Measurements from ENCODE around the gene LY6G6C.

Gene LY6G6C

GRCh38 chr6:31708224-31708623 lies 13.3 kb downstream of the LY6G6C start:
- Histone ChIP-seq H3K4me3 (ENCODE audit: low read depth, low read length) (no peak overlapping the region), H3K9me3 (ENCODE audit: severe bottlenecking) (no peaks in the 10 kb centered on the region), H3K36me3 (no peaks in the 10 kb centered on the region), H3K27ac (no peak overlapping the region), H3K27me3 (ENCODE audit: insufficient read depth, low read depth, severe bottlenecking) (no peaks in the 10 kb centered on the region)
- DNase-seq: no peak
- no peak for TF ChIP-seq CTCF (IDR thresholded peaks at IDR 0.05; ENCODE audit: low read depth, low read length)

GRCh38 chr6:31707701-31708100 lies 13.8 kb downstream of the LY6G6C start:
- no peak for TF ChIP-seq CTCF (IDR thresholded peaks at IDR 0.05; ENCODE audit: low read depth, low read length)
- Histone ChIP-seq H3K27ac (no peak overlapping the region), H3K9me3 (ENCODE audit: severe bottlenecking) (no peaks in the 10 kb centered on the region), H3K27me3 (ENCODE audit: insufficient read depth, low read depth, severe bottlenecking) (no peaks in the 10 kb centered on the region), H3K4me3 (ENCODE audit: low read depth, low read length) (no peak overlapping the region), H3K36me3 (no peaks in the 10 kb centered on the region; the same call in 1 of the 2 replicates)
- DNase-seq: no peak

- Histone ChIP-seq H3K27me3 (ENCODE audit: insufficient read depth, low read depth, severe bottlenecking) (no peaks in the 10 kb centered on the region), H3K36me3 (peaks cover 1% of the 10 kb centered on the region), H3K27ac (no peak within 1 kb of the TSS), H3K4me3 (ENCODE audit: low read depth, low read length) (no peak within 1 kb of the TSS), H3K9me3 (ENCODE audit: severe bottlenecking) (no peaks in the 10 kb centered on the region)
- TF ChIP-seq CTCF (IDR thresholded peaks at IDR 0.05; ENCODE audit: low read depth, low read length): no peak
- DNase-seq: no peak
Observed at GRCh38 chr6:31706599-31706998, 14.9 kb downstream of the LY6G6C start, which contains the start of gene LY6G6F. LY6G6F (plus strand) TSS chr6:31706866; CDS start chr6:31706907, 41 bp downstream.

GRCh38 chr6:31705931-31706330 lies 15.6 kb downstream of the LY6G6C start:
- no peak for TF ChIP-seq CTCF (IDR thresholded peaks at IDR 0.05; ENCODE audit: low read depth, low read length)

GRCh38 chr6:31702819-31703716 lies 18.5 kb downstream of the LY6G6C start, which contains the start of gene ABHD16A:
ABHD16A (minus strand) TSS chr6:31703324; CDS start chr6:31703281, 43 bp downstream.
- Histone ChIP-seq H3K27ac (peak within 1 kb of the TSS; percentile 82), H3K4me3 (ENCODE audit: low read depth, low read length) (peak within 1 kb of the TSS; percentile 84), H3K36me3 (peaks cover 27% of the 10 kb centered on the region), H3K9me3 (ENCODE audit: severe bottlenecking) (no peaks in the 10 kb centered on the region), H3K27me3 (ENCODE audit: insufficient read depth, low read depth, severe bottlenecking) (no peaks in the 10 kb centered on the region)
- DNase-seq: peak; percentile 100
- TF ChIP-seq CTCF (IDR thresholded peaks at IDR 0.05; ENCODE audit: low read depth, low read length): no peak

More at GRCh38 chr6:31705931-31706330, 15.6 kb downstream of the LY6G6C start:
- peaks cover 6% of the 10 kb centered on the region for H3K36me3 ChIP-seq
- H3K9me3 ChIP-seq (ENCODE audit: severe bottlenecking): no peaks in the 10 kb centered on the region
- no peak overlapping the region for H3K27ac ChIP-seq
- H3K27me3 ChIP-seq (ENCODE audit: insufficient read depth, low read depth, severe bottlenecking): no peaks in the 10 kb centered on the region
- H3K4me3 ChIP-seq (ENCODE audit: low read depth, low read length): no peak overlapping the region
- DNase-seq: no peak
